Measurements from ENCODE around the gene NCKIPSD.

The NCKIPSD gene

DNA sequence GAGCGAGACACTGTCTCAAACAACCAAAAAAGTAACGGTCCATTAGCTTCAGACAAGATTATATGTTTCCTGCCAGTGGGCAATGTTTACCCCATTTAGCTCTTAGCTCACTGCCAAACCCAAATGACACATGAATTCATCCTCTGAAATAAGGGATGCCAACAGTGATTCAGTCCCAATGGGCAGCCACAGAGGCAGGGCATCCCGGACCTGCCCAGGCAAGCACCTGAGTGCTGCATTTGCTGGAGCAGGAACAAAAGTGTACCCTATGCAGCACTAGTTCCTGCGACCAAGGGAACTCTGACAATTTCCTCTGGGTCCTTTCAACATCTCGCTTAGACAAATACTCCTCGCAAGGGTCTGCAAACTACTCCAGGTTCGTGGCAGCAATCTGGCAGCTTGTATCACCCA lies 23.3 kb upstream of the NCKIPSD start:
- no peak for TF ChIP-seq CTCF (IDR thresholded peaks at IDR 0.05)

DNA sequence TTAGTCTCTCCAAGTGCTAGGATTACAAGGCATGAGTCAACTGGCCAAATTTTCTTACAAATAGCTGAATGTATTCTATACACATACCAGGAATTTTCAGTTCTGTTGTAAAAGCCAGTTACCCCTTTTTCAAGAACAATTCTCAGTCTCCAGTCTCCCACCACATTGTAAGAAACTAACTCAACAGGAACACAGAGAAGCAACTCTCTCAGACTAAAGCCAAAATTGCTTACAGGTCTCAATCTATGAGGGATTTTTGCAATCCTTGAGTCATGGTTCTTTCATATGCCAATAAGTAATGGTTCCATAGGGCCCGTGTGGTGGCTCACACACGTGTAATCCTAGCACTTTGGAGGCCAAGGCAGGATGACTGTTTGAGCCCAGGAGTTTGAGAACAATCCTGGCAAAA lies 22.8 kb upstream of the NCKIPSD start:
- no peak for TF ChIP-seq CTCF (IDR thresholded peaks at IDR 0.05)

DNA sequence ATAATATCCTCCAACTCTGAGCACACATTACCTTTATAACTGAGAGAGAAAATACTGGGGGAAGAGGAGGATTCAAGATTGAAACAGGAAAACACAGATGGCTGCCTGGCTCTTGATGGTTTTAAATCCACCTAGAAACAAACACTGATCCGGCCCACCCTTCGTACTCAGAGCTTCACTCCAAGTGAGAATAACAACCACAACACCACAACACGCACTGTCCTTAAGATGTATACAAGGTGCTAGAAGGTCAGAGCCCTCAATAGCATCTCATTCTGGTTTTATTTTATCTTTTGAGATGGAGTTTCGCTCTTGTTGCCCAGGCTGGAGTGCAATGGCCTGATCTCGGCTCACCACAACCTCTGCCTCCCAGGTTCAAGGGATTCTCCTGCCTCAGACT lies 21.4 kb upstream of the NCKIPSD start:
- no peak for TF ChIP-seq CTCF (IDR thresholded peaks at IDR 0.05)

GRCh38 chr3:48702320-48702920 lies 16.7 kb upstream of the NCKIPSD start:
- TF ChIP-seq CTCF (IDR thresholded peaks at IDR 0.05) = no peak

DNA sequence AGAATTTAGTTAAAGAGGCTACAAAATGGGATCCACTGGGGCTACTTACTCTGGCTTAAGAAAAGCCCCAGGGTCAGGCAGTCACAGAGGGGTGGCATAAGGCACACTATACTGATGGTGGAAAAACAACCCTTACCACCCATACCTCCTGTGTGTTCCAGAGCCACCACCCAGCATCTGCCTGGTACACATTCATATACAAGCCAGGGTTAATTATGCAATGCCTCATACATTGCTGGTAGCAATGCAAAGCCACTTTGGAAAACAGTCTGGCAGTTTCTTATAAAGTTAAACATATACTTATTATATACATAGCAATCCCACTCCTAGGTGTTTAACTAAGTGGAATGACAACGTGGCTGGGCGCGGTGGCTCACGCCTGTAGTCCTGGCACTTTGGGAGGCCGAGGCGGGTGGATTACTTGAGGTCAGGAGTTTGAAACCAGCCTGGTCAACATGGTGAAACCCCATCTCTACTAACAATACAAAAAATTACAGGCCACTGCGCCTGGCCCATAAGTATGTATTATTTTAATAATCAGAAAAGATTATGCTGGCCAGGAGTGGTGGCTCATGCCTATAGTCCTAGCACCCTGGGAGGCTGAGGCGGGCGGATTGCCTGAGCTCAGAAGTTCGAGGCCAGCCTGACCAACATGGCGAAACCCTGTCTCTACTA lies 15.2 kb upstream of the NCKIPSD start:
- no peak for TF ChIP-seq CTCF (IDR thresholded peaks at IDR 0.05)

DNA sequence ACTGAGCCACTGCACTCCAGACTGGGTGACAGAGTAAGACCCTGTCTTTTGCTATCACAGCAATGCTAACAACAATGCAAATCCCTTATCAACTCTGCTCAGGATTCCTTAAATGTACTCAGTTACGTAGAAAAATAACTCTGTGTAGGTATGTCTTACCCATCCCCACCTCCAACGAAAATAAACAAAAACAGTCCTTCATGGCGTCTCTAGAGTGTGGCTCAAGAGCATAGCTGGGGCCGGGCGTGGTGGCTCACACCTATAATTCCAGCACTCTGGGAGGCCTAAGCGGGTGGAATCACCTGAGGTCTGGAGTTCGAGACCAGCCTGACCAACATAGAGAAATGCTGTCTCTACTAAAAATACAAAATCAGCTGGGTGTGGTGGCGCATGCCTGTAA lies 13.2 kb upstream of the NCKIPSD start:
- no peak for TF ChIP-seq CTCF (IDR thresholded peaks at IDR 0.05)

GRCh38 chr3:48697952-48698351 lies 12.2 kb upstream of the NCKIPSD start:
- TF ChIP-seq CTCF (IDR thresholded peaks at IDR 0.05) = no peak
